ENCODE results near the gene MCTP2. TPM values are rescaled to one million over a fixed set of nuclear protein-coding genes. Genes with fewer than 3 reads are reported as not detected.

MCTP2 gene
- total and polyA plus RNA-seq, 2 donors (not counting 1 experiment from before 2014, with no cell fraction given) = 38.3 to 64.8 TPM

GRCh38 chr15:94348084-94348483 lies 116.7 kb downstream of the MCTP2 start:
- H3K4me1 Mint-ChIP-seq = no peaks in the 10 kb centered on the region
- no peaks in the 10 kb centered on the region for H3K27me3 Mint-ChIP-seq
- H4K20me1 ChIP-seq (ENCODE audit: control insufficient read depth, insufficient read depth, low read length, poor library complexity, severe bottlenecking) = no peaks in the 10 kb centered on the region
- H3K4me1 ChIP-seq (ENCODE audit: control insufficient read depth in 2 of 2, insufficient read depth in 2 of 2, low read length in 2 of 2) = no peaks in the 10 kb centered on the region
- no peak overlapping the region for H3K27ac ChIP-seq (ENCODE audit: low read length in 2 of 2)
- intact Hi-C loops (cut with micrococcal nuclease) = no loop called here
- DNase-seq = no peak
- H3K9me3 Mint-ChIP-seq (ENCODE audit: insufficient read depth) = no peaks in the 10 kb centered on the region
- no peak for ATAC-seq (ENCODE audit: low read depth)
- H3K79me2 ChIP-seq (ENCODE audit: control insufficient read depth, insufficient read depth, low read length) = no peaks in the 10 kb centered on the region
- no peaks in the 10 kb centered on the region for H3K9me3 ChIP-seq (ENCODE audit: control extremely low read depth in 1 of 3, control insufficient read depth in 2 of 3, insufficient read depth in 1 of 3, low read length in 2 of 3)
- CTCF ChIA-PET = no interaction called here
- WGBS (ENCODE audit: insufficient coverage) = no CpG with 5 or more reads among the region's 2 CpGs
- no peak overlapping the region for H3K4me2 ChIP-seq (replicated peaks; ENCODE audit: low read depth, low read length, poor library complexity, severe bottlenecking)
- H3K27me3 ChIP-seq (replicated peaks in 1 of 4; ENCODE audit: control extremely low read depth in 1 of 4, control insufficient read depth in 3 of 4, insufficient read depth in 4 of 4, low read length in 3 of 4) = no peaks in the 10 kb centered on the region
- no peak overlapping the region for H3K4me3 ChIP-seq (ENCODE audit: control extremely low read depth in 1 of 5, extremely low read depth in 1 of 5, insufficient read depth in 1 of 5, low read depth in 2 of 5, low read length in 4 of 5)
- H2AFZ ChIP-seq (ENCODE audit: insufficient read depth, low read depth, low read length, poor library complexity, severe bottlenecking) = no peak overlapping the region
- H3K4me3 Mint-ChIP-seq = no peak overlapping the region
- POLR2A ChIA-PET = no interaction called here
- H3K36me3 ChIP-seq (replicated peaks in 1 of 2; ENCODE audit: control extremely low read depth in 1 of 2, control insufficient read depth in 1 of 2, extremely low read depth in 1 of 2, insufficient read depth in 2 of 2, low read length in 1 of 2) = peaks cover 14 to 38% of the 10 kb centered on the region in 2 experiments
- no peak overlapping the region for H3K9ac ChIP-seq (ENCODE audit: low read length)
- TF ChIP-seq, protein P1, sequence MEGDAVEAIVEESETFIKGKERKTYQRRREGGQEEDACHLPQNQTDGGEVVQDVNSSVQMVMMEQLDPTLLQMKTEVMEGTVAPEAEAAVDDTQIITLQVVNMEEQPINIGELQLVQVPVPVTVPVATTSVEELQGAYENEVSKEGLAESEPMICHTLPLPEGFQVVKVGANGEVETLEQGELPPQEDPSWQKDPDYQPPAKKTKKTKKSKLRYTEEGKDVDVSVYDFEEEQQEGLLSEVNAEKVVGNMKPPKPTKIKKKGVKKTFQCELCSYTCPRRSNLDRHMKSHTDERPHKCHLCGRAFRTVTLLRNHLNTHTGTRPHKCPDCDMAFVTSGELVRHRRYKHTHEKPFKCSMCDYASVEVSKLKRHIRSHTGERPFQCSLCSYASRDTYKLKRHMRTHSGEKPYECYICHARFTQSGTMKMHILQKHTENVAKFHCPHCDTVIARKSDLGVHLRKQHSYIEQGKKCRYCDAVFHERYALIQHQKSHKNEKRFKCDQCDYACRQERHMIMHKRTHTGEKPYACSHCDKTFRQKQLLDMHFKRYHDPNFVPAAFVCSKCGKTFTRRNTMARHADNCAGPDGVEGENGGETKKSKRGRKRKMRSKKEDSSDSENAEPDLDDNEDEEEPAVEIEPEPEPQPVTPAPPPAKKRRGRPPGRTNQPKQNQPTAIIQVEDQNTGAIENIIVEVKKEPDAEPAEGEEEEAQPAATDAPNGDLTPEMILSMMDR (IDR thresholded peaks at IDR 0.05) = no peak
- no peak for TF ChIP-seq EZH2 (IDR thresholded peaks at IDR 0.05; ENCODE audit: borderline replicate concordance, insufficient read depth, low read depth, low read length, poor library complexity, severe bottlenecking)
- H3K27ac Mint-ChIP-seq = no peak overlapping the region

GRCh38 chr15:94351031-94351535 lies 119.7 kb downstream of the MCTP2 start:
- H3K36me3 ChIP-seq (replicated peaks in 1 of 2; ENCODE audit: control extremely low read depth in 1 of 2, control insufficient read depth in 1 of 2, extremely low read depth in 1 of 2, insufficient read depth in 2 of 2, low read length in 1 of 2) = peaks cover 10 to 27% of the 10 kb centered on the region in 2 experiments
- ATAC-seq (ENCODE audit: low read depth) = no peak
- H3K4me1 ChIP-seq (ENCODE audit: control insufficient read depth in 2 of 2, insufficient read depth in 2 of 2, low read length in 2 of 2) = no peaks in the 10 kb centered on the region
- POLR2A ChIA-PET = no interaction called here
- no peak overlapping the region for H3K9ac ChIP-seq (ENCODE audit: low read length)
- no peak overlapping the region for H3K27ac ChIP-seq (ENCODE audit: low read length in 2 of 2)
- no peaks in the 10 kb centered on the region for H3K27me3 Mint-ChIP-seq
- DNase-seq = no peak
- no peaks in the 10 kb centered on the region for H4K20me1 ChIP-seq (ENCODE audit: control insufficient read depth, insufficient read depth, low read length, poor library complexity, severe bottlenecking)
- intact Hi-C loops (cut with micrococcal nuclease) = no loop called here
- CTCF ChIA-PET = interaction anchor here (1.6 kb wide), 1 partner anchor 27 kb away, joined by 5 read pairs; no protein-coding TSS in a partner anchor
- H3K79me2 ChIP-seq (ENCODE audit: control insufficient read depth, insufficient read depth, low read length) = no peaks in the 10 kb centered on the region
- no peak overlapping the region for H3K4me3 ChIP-seq (ENCODE audit: control extremely low read depth in 1 of 5, extremely low read depth in 1 of 5, insufficient read depth in 1 of 5, low read depth in 2 of 5, low read length in 4 of 5)
- H3K4me1 Mint-ChIP-seq = no peaks in the 10 kb centered on the region
- H3K27me3 ChIP-seq (replicated peaks in 1 of 4; ENCODE audit: control extremely low read depth in 1 of 4, control insufficient read depth in 3 of 4, insufficient read depth in 4 of 4, low read length in 3 of 4) = no peaks in the 10 kb centered on the region
- no peak overlapping the region for H3K4me2 ChIP-seq (replicated peaks; ENCODE audit: low read depth, low read length, poor library complexity, severe bottlenecking)
- H3K27ac Mint-ChIP-seq = no peak overlapping the region
- no CpG with 5 or more reads among the region's 1 CpG for WGBS (ENCODE audit: insufficient coverage)
- H3K9me3 Mint-ChIP-seq (ENCODE audit: insufficient read depth) = no peaks in the 10 kb centered on the region
- H3K4me3 Mint-ChIP-seq = no peak overlapping the region
- no peaks in the 10 kb centered on the region for H3K9me3 ChIP-seq (ENCODE audit: control extremely low read depth in 1 of 3, control insufficient read depth in 2 of 3, insufficient read depth in 1 of 3, low read length in 2 of 3)
- TF ChIP-seq EZH2 (IDR thresholded peaks at IDR 0.05; ENCODE audit: borderline replicate concordance, insufficient read depth, low read depth, low read length, poor library complexity, severe bottlenecking) = no peak
- TF ChIP-seq, protein P1 (IDR thresholded peaks at IDR 0.05) = no peak
- H2AFZ ChIP-seq (ENCODE audit: insufficient read depth, low read depth, low read length, poor library complexity, severe bottlenecking) = no peak overlapping the region
